ENCODE results near the gene COQ9.

Gene COQ9

DNA sequence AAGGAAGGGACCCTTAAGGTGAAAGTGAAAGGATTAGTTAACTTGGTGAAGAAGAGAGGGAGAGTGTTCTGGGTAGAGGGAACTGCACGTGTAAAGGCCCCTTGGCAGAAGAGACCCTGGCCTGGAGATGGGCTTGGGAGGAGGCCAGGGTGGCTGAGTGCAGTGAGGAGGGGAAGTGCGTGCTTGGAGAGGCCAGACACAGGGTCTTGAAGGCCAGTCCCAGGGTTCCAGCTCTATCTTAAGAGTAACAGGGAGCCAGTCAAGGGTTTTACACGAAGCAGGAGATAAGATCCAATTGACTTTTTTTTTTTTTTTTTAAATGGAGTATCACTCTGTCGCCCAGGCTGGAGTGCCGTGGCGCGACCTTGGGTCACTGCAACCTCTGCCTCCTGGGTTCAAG, 54.2 kb downstream of the COQ9 start:
- TF ChIP-seq EP300 (IDR thresholded peaks at IDR 0.05; ENCODE audit: borderline replicate concordance) (no peak), REST (IDR thresholded peaks at IDR 0.05; ENCODE audit: low read depth) (no peak), ZBTB7A (IDR thresholded peaks at IDR 0.05; ENCODE audit: low read depth) (no peak), EGR1 (IDR thresholded peaks at IDR 0.05) (no peak), TCF12 (IDR thresholded peaks at IDR 0.05; ENCODE audit: low read depth) (no peak), YY1 (IDR thresholded peaks at IDR 0.05; ENCODE audit: low read depth) (no peak), RAD21 (IDR thresholded peaks at IDR 0.05; ENCODE audit: low read depth) (no peak), TAF1 (IDR thresholded peaks at IDR 0.05; ENCODE audit: low read depth) (no peak), MAX (IDR thresholded peaks at IDR 0.05) (no peak), FOXM1 (IDR thresholded peaks at IDR 0.05; ENCODE audit: borderline replicate concordance, low read depth) (no peak), NFIC (IDR thresholded peaks at IDR 0.05) (no peak)
- TF ChIP-seq, protein P1, sequence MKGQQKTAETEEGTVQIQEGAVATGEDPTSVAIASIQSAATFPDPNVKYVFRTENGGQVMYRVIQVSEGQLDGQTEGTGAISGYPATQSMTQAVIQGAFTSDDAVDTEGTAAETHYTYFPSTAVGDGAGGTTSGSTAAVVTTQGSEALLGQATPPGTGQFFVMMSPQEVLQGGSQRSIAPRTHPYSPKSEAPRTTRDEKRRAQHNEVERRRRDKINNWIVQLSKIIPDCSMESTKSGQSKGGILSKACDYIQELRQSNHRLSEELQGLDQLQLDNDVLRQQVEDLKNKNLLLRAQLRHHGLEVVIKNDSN (IDR thresholded peaks at IDR 0.05) = no peak

DNA sequence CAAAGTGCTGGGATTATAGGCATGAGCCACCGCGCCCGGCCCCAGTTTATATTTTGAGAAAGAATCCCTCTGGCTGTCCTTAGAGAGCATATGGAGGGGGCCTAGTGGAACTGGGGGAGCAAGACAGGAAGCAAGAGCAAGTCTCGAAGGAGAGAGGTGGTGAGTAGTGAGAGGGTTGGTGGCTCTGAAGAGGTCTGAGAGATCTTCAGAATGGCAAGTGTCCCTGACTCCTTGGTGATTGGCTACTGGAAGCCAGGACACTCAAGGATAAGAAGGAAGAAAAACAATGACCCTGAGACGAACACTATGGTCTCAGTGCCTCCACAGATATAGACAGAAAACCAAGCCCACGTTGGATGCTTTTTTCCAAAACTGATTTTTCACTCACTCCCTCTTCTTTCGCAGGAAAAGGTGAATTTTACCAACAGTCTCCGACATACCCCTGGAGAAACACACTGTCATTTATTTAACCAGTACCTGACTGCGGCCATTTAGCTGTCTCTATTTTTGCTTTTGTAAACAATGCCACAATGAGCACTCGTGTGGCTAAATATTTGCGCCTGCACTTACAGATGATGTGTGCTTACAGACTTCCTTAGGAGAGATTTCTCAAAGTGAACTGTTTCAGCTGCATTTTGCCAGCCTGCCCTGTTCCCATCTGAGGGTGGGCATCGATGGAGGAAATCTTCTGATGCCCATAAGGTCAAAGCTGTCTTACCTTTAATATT, 54.9 kb downstream of the COQ9 start:
- TF ChIP-seq YY1 (IDR thresholded peaks at IDR 0.05; ENCODE audit: low read depth) (no peak), EGR1 (IDR thresholded peaks at IDR 0.05) (no peak), CREB1 (IDR thresholded peaks at IDR 0.05; ENCODE audit: low read depth) (no peak), RAD21 (IDR thresholded peaks at IDR 0.05; ENCODE audit: low read depth) (no peak), FOXM1 (IDR thresholded peaks at IDR 0.05; ENCODE audit: borderline replicate concordance, low read depth) (no peak), TEAD4 (IDR thresholded peaks at IDR 0.05) (no peak), NFIC (IDR thresholded peaks at IDR 0.05) (no peak), TAF1 (IDR thresholded peaks at IDR 0.05; ENCODE audit: low read depth) (no peak), CEBPB (IDR thresholded peaks at IDR 0.05) (no peak), TCF12 (IDR thresholded peaks at IDR 0.05; ENCODE audit: low read depth) (no peak)
- TF ChIP-seq, protein P1 (IDR thresholded peaks at IDR 0.05) = no peak

GRCh38 chr16:57503366-57503765, 56.1 kb downstream of the COQ9 start:
- TF ChIP-seq MAX (IDR thresholded peaks at IDR 0.05) (peak; percentile 61), YY1 (IDR thresholded peaks at IDR 0.05; ENCODE audit: low read depth) (no peak), EP300 (IDR thresholded peaks at IDR 0.05; ENCODE audit: borderline replicate concordance) (no peak), FOXM1 (IDR thresholded peaks at IDR 0.05; ENCODE audit: borderline replicate concordance, low read depth) (no peak), TAF1 (IDR thresholded peaks at IDR 0.05; ENCODE audit: low read depth) (no peak), ZBTB7A (IDR thresholded peaks at IDR 0.05; ENCODE audit: low read depth) (no peak), TEAD4 (IDR thresholded peaks at IDR 0.05) (no peak), TCF12 (IDR thresholded peaks at IDR 0.05; ENCODE audit: low read depth) (0 out of 2 replicates have a peak, but pooled peaks have one; percentile 63), CEBPB (IDR thresholded peaks at IDR 0.05) (no peak), EGR1 (IDR thresholded peaks at IDR 0.05) (peak; percentile 66), RAD21 (IDR thresholded peaks at IDR 0.05; ENCODE audit: low read depth) (no peak), CREB1 (IDR thresholded peaks at IDR 0.05; ENCODE audit: low read depth) (no peak), NFIC (IDR thresholded peaks at IDR 0.05) (peak; percentile 63; the same call in 1 of the 2 replicates), REST (IDR thresholded peaks at IDR 0.05; ENCODE audit: low read depth) (no peak)
- TF ChIP-seq, protein P1 (IDR thresholded peaks at IDR 0.05) = no peak

DNA sequence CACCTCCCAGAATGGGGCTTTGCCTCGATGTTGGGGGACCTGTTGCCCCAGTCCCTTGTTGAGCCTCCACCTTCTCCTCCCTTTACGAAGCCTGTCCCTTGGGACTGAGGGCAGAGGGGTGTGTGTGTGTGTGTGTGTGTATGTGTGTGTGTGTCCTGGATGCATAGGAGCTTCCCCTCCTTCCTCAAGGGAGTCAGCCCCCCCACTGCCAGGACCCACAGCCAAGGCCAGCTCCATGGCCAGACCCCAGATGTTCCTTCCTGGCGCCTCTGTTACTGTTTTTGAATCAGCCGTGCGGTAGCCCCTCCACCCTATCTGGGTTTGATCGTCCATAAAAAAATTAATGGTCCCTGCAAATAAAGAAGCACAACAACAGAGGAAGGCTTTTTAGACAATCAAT, 56.7 kb downstream of the COQ9 start:
- TF ChIP-seq CEBPB (IDR thresholded peaks at IDR 0.05) (no peak), YY1 (IDR thresholded peaks at IDR 0.05; ENCODE audit: low read depth) (no peak), CREB1 (IDR thresholded peaks at IDR 0.05; ENCODE audit: low read depth) (no peak), EP300 (IDR thresholded peaks at IDR 0.05; ENCODE audit: borderline replicate concordance) (no peak), TAF1 (IDR thresholded peaks at IDR 0.05; ENCODE audit: low read depth) (no peak), TCF12 (IDR thresholded peaks at IDR 0.05; ENCODE audit: low read depth) (no peak), TEAD4 (IDR thresholded peaks at IDR 0.05) (no peak), FOXM1 (IDR thresholded peaks at IDR 0.05; ENCODE audit: borderline replicate concordance, low read depth) (no peak), NFIC (IDR thresholded peaks at IDR 0.05) (no peak), ZBTB7A (IDR thresholded peaks at IDR 0.05; ENCODE audit: low read depth) (no peak), EGR1 (IDR thresholded peaks at IDR 0.05) (no peak), MAX (IDR thresholded peaks at IDR 0.05) (no peak), REST (IDR thresholded peaks at IDR 0.05; ENCODE audit: low read depth) (no peak), RAD21 (IDR thresholded peaks at IDR 0.05; ENCODE audit: low read depth) (no peak)
- TF ChIP-seq, protein P1 (IDR thresholded peaks at IDR 0.05) = no peak

Measured in Ishikawa (cell line).